A204.1 (cell line): ENCODE measurements around the gene HAP1.
"Not testable (repeated sequence)": the region's sequence is repeated elsewhere in the genome, so short reads cannot be mapped to it uniquely, and the experiment has no call there.

Source experiments
- FAIRE-seq: peaks from 2 replicates; lab custom pipeline; 2012; peaks lifted over from hg19 to GRCh38; lab: Jason Lieb, UNC

HAP1 gene

GRCh38 chr17:41734139-41734948 is at the start of gene HAP1:
Gene HAP1 (minus strand): TSS chr17:41734643. CDS start chr17:41734634, 9 bp downstream.
- FAIRE-seq = no peak

GRCh38 chr17:41782142-41782541 is 47.7 kb upstream of the HAP1 start:
- FAIRE-seq = no peak

- no peak for FAIRE-seq
These were observed 47.1 kb upstream of the HAP1 start for GRCh38 chr17:41781404-41782110.

GRCh38 chr17:41779954-41780353 is 45.5 kb upstream of the HAP1 start:
- no peak for FAIRE-seq

- FAIRE-seq = no peak
These were observed 43.2 kb upstream of the HAP1 start for GRCh38 chr17:41777574-41778188.

GRCh38 chr17:41777157-41777573 is 42.7 kb upstream of the HAP1 start:
- FAIRE-seq = no peak

- not testable (repeated sequence) for FAIRE-seq
These were observed 41.9 kb upstream of the HAP1 start for GRCh38 chr17:41776262-41776900.

GRCh38 chr17:41775394-41776226 is 41.2 kb upstream of the HAP1 start:
- FAIRE-seq = no peak

GRCh38 chr17:41773731-41774193 is 39.3 kb upstream of the HAP1 start:
- FAIRE-seq = no peak

GRCh38 chr17:41773190-41773588 is 38.7 kb upstream of the HAP1 start:
- no peak for FAIRE-seq

- no peak for FAIRE-seq
These were observed 38.2 kb upstream of the HAP1 start for GRCh38 chr17:41772586-41773189.

- no peak for FAIRE-seq
These were observed 37.8 kb upstream of the HAP1 start for GRCh38 chr17:41772218-41772585.

GRCh38 chr17:41771389-41772206 is 37.2 kb upstream of the HAP1 start:
- FAIRE-seq = no peak

GRCh38 chr17:41769985-41770384 is 35.5 kb upstream of the HAP1 start:
- FAIRE-seq = no peak

GRCh38 chr17:41769346-41769862 is 35.0 kb upstream of the HAP1 start:
- FAIRE-seq = no peak

- no peak for FAIRE-seq
These were observed 34.3 kb upstream of the HAP1 start for GRCh38 chr17:41768682-41769288.

- FAIRE-seq = no peak
These were observed 33.0 kb upstream of the HAP1 start for GRCh38 chr17:41767324-41768042.

GRCh38 chr17:41766135-41766534 is 31.7 kb upstream of the HAP1 start:
- FAIRE-seq = no peak

GRCh38 chr17:41763327-41763726 is 28.9 kb upstream of the HAP1 start:
- no peak for FAIRE-seq
